ENCODE measurements around the gene GLB1L3. TPM values are rescaled to one million over a fixed set of nuclear protein-coding genes. Genes with fewer than 3 reads are reported as not detected.

The GLB1L3 gene
- total RNA-seq, 2 experiments from 2014 or later = 4.1 to 6.1 TPM

DNA sequence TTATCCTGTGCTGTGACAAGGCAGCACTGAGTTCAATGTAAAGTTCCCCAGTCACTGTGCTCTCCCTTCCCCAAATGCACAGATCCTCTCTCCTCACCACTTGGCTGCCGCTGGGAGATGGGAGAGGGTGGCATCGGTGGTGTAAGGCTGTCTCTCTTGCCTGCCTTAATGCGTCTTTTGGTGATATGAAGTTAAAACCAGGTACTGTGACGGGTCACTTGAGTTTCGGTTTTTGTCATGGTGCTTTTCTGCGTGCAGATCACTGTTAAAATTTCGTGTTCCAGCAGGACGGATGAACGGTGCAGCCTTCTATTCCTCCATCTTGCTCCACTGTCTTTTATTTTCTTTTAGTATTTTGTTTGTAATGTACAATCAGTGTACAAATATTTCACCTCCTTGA is 74.2 kb downstream of the GLB1L3 start:
- Mint-ChIP-seq H3K27me3 (peaks cover 6% of the 10 kb centered on the region), H3K4me3 (no peak overlapping the region), H3K27ac (peak overlapping the region; percentile 35), H3K4me1 (peaks cover 20% of the 10 kb centered on the region), H3K9me3 (ENCODE audit: low read depth) (no peaks in the 10 kb centered on the region), H3K36me3 (no peaks in the 10 kb centered on the region)
- CTCF ChIA-PET = interaction anchor here (1.6 kb wide), 1 partner anchor 74 kb away, joined by 4 read pairs; the partner anchor contains the start of gene GLB1L3
- no peak for DNase-seq
- no peak for ATAC-seq

DNA sequence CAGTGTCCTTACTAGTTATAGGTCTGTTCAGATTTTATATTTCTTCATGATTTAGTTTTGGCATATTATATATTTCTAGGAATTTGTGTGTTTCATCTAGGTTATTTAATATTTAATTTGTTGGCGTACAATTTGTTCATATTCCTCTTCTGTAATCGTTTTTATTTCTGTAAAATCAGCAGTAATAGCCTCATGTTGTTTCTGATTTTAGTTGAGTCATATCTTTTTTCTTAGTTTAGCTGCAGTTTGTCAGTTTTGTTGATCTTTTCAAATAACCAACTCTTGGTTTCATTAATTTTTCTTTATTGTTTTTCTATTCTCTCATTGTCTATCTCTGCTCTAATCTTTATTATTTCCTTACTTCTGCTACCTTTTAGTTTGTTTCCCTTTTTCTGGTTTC is 75.9 kb downstream of the GLB1L3 start:
- H3K27me3 Mint-ChIP-seq = peaks cover 6% of the 10 kb centered on the region
- DNase-seq (no peak), ATAC-seq (no peak)
- CTCF ChIA-PET = interaction anchor here (0.8 kb wide), 1 partner anchor 213 kb away, joined by 3 read pairs; no protein-coding TSS in a partner anchor
- H3K36me3 Mint-ChIP-seq = no peaks in the 10 kb centered on the region
- no peaks in the 10 kb centered on the region for H3K9me3 Mint-ChIP-seq (ENCODE audit: low read depth)
- H3K27ac Mint-ChIP-seq = no peak overlapping the region
- no peak overlapping the region for H3K4me3 Mint-ChIP-seq
- H3K4me1 Mint-ChIP-seq = peaks cover 20% of the 10 kb centered on the region

DNA sequence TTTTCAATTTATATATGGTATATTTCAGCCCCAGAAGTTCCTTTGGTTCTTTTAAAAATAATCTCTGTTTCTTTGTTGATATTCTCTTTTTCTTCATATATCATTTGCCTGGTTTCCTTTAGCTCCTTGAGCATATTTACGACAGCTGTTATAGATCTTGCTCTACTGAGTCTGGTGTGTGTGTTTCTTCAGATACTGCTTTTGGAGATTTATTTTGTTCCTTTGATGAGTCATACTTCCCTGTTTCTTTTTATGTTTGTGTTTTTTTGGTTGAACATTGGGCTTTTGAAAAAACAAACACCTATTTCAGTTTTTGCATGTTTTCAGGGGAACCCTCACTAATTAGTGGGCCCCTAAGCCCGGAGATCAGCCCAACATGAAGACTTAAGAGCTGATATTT is 79.0 kb downstream of the GLB1L3 start:
- H3K4me3 Mint-ChIP-seq = no peak overlapping the region
- no peak overlapping the region for H3K27ac Mint-ChIP-seq
- H3K4me1 Mint-ChIP-seq = peaks cover 13% of the 10 kb centered on the region
- ATAC-seq (no peak), DNase-seq (no peak)
- H3K9me3 Mint-ChIP-seq (ENCODE audit: low read depth) = no peaks in the 10 kb centered on the region
- no peaks in the 10 kb centered on the region for H3K36me3 Mint-ChIP-seq
- CTCF ChIA-PET = interaction anchor here (1.0 to 1.2 kb wide), 2 partner anchors 79 to 513 kb away, joined by 3 read pairs; partner anchors contain the start of gene GLB1L3
- peaks cover 6% of the 10 kb centered on the region for H3K27me3 Mint-ChIP-seq

DNA sequence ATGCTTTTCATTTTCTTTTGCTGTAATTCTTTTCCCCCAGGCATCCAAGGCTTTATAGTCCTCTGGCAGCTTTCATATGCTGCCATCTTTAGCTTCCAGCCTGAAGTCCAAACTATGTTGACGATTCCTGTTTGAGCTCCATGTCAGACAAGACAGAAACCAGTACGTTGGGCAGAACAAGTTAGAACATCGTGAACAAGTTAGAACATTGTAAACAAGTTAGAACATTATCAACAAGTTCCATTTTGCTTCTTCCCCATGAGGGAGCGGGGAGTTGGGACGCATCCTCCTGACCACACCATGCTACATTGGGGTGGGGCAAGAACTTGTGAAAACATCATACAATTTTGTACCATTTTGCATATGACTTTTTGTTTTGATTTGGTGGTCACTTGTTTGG is 79.5 kb downstream of the GLB1L3 start:
- no peak overlapping the region for H3K27ac Mint-ChIP-seq
- H3K36me3 Mint-ChIP-seq = no peaks in the 10 kb centered on the region
- H3K27me3 Mint-ChIP-seq = peaks cover 6% of the 10 kb centered on the region
- ATAC-seq (no peak), DNase-seq (no peak)
- no peaks in the 10 kb centered on the region for H3K9me3 Mint-ChIP-seq (ENCODE audit: low read depth)
- H3K4me3 Mint-ChIP-seq = no peak overlapping the region
- CTCF ChIA-PET = no interaction called here
- peaks cover 12% of the 10 kb centered on the region for H3K4me1 Mint-ChIP-seq

DNA sequence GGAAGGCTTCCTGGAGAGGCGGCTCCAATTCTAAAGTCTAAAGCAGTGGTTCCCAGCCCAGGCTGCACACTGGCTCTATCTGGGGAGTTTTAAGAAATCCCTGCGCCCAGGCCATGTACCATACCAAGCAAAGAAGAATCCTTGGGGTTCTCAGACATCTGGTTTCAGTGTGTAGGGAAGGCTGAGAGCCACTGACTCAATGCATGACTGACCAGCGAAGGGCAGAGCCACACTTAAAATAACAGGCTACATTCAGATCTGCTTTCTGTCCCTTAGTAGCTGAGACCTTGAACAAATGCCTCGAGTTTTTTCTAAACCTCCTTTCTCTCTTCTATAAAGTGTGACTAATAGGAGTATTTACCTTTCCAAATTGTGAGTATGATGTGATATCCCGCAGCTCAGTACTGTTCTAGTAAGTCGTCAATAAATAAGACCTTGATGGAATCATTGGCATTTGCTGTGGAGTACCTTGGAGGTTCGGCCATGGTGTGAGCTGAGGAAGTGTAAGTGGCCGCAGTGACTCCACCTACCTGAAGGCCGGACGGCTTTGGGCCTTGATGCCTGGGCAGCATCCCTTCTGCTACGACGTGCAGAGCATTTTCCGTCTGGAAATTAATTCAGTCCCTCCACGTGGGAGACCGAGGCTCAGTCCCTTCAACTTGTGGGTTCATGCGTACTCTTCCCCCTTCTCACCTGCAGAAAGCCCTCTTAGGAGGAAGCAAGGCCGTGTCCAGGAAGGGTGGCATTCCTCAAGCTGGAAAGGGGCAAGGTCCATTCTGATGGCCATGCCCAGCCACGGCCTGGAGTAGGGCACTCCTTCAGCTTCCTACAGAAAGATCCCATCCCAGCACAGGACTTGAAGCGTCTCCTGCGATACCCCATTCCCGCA is 80.7 kb downstream of the GLB1L3 start:
- H3K27me3 Mint-ChIP-seq = peaks cover 8% of the 10 kb centered on the region
- H3K36me3 Mint-ChIP-seq = no peaks in the 10 kb centered on the region
- CTCF ChIA-PET = interaction anchor here (1.2 kb wide), 1 partner anchor 16 kb away, joined by 3 read pairs; no protein-coding TSS in a partner anchor
- DNase-seq (no peak), ATAC-seq (no peak)
- no peaks in the 10 kb centered on the region for H3K9me3 Mint-ChIP-seq (ENCODE audit: low read depth)
- no peak overlapping the region for H3K27ac Mint-ChIP-seq
- peaks cover 12% of the 10 kb centered on the region for H3K4me1 Mint-ChIP-seq
- no peak overlapping the region for H3K4me3 Mint-ChIP-seq

DNA sequence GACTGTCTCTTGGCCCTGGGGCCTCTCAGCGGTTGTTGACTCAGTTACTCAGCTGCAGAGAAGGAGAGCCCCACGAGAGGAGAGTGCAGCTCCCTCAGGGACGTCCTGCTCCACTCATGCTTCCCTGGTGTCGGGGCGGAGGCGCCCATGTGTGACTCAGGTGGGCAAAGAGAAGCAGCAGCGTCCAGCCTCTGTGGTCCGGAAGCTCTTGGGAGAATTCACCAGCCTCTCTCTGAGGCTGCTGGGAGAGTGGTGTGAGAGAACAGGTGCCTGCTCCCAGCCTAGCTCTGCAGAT is 81.3 kb downstream of the GLB1L3 start:
- Mint-ChIP-seq H3K4me3 (no peak overlapping the region), H3K4me1 (peaks cover 14% of the 10 kb centered on the region), H3K27ac (no peak overlapping the region), H3K36me3 (no peaks in the 10 kb centered on the region), H3K9me3 (ENCODE audit: low read depth) (no peaks in the 10 kb centered on the region), H3K27me3 (peaks cover 10% of the 10 kb centered on the region)
- ATAC-seq (no peak), DNase-seq (no peak)
- CTCF ChIA-PET = interaction anchor here (1.2 kb wide), 1 partner anchor 16 kb away, joined by 3 read pairs; no protein-coding TSS in a partner anchor

DNA sequence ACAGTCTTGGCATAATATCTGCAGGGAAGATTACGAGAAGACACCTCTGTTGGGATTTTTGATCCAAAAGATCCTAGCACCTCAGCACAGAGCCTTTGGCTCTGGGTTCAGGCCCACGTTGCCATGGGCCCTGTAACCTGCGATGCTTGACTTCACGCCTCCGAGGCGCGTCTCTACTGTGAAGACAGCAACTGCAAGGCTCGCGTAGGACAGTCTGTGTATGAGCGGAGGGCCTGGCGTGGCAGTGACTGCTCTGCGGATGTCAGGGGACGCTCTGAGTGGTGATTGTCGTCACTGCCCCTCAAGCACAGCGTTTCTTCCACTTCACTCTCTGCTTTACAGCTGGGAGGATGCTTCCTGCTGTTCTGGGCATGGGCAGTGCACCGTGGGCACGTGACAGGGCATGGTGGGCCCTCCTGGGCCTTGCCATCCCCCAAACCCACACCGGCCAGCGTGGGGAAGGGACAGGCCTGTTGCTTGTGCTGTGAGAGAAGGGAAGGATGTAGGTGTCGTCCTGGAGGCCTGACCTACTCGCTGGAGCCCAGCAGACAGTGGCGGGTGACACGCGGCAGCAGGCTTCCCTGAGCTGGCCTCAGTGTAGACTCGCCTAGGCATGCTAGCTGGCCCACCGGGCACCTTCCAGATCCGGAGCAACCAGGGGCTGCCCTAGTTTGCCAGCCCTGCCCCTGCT is 82.1 kb downstream of the GLB1L3 start:
- no peaks in the 10 kb centered on the region for H3K9me3 Mint-ChIP-seq (ENCODE audit: low read depth)
- CTCF ChIA-PET = no interaction called here
- ATAC-seq = no peak
- H3K27me3 Mint-ChIP-seq = peaks cover 10% of the 10 kb centered on the region
- DNase-seq = no peak
- no peak overlapping the region for H3K27ac Mint-ChIP-seq
- H3K4me3 Mint-ChIP-seq = no peak overlapping the region
- no peaks in the 10 kb centered on the region for H3K36me3 Mint-ChIP-seq
- H3K4me1 Mint-ChIP-seq = peaks cover 14% of the 10 kb centered on the region

DNA sequence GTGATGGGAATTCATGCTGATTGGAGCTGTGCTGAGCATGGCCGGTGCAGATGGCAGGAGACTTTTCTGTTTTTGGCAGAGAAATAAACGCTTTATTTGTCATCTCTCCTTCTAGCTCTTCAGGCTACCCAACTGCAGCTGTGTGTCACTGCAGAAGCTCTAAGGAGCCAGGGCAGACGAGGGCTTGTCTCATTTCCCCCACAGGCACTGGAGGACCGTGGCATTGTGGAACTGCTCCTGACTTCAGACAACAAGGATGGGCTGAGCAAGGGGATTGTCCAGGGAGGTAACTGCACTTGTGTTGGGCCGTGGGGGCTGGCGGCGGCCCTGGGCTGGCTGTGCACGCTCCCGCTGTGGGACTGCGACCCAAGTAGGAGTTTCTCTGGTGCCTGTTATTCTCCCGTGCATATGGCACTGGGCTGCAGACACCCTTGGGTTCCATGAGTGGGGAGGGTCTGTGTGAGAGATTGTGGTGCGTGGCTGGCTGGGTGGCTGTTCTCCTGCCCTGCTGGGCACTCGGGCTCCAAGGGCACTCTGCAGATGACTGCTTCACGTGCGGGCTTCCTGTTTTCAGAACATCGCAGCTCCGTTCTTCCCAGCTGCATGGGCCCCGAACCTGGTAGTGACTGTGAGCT is 82.8 kb downstream of the GLB1L3 start:
- CTCF ChIA-PET = interaction anchor here (1.1 to 1.4 kb wide), 2 partner anchors 10 to 97 kb away, joined by 3 to 4 read pairs; no protein-coding TSS in a partner anchor
- no peaks in the 10 kb centered on the region for H3K36me3 Mint-ChIP-seq
- no peak for DNase-seq
- H3K9me3 Mint-ChIP-seq (ENCODE audit: low read depth) = no peaks in the 10 kb centered on the region
- no peak for ATAC-seq
- H3K4me1 Mint-ChIP-seq = peaks cover 14% of the 10 kb centered on the region
- H3K27me3 Mint-ChIP-seq = peaks cover 7% of the 10 kb centered on the region
- no peak overlapping the region for H3K27ac Mint-ChIP-seq
- H3K4me3 Mint-ChIP-seq = no peak overlapping the region

DNA sequence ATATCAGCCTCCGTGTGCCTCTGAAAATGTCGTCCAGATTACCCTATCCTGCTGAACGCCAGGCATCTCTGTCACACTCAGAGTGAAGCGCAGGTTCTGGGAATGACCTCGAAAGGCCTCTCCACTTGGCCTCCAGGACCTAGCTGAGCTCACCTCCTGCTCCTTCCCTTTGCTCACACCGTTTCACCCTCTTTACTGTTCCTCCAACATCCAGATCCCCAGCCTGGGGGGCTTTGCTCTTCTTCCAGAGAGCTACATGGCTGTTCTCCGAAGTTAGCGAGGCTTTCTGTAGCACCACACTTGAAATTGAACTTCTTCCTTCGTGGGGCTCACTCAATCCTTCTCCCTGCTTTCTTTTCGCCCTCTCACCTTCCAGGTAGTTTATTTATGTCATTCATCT is 83.5 kb downstream of the GLB1L3 start:
- Mint-ChIP-seq H3K4me3 (no peak overlapping the region), H3K36me3 (no peaks in the 10 kb centered on the region), H3K9me3 (ENCODE audit: low read depth) (no peaks in the 10 kb centered on the region), H3K27ac (no peak overlapping the region), H3K27me3 (peaks cover 7% of the 10 kb centered on the region), H3K4me1 (peaks cover 14% of the 10 kb centered on the region)
- ATAC-seq = no peak
- DNase-seq = no peak
- CTCF ChIA-PET = interaction anchor here (1.1 to 1.4 kb wide), 2 partner anchors 10 to 98 kb away, joined by 3 to 4 read pairs; no protein-coding TSS in a partner anchor

DNA sequence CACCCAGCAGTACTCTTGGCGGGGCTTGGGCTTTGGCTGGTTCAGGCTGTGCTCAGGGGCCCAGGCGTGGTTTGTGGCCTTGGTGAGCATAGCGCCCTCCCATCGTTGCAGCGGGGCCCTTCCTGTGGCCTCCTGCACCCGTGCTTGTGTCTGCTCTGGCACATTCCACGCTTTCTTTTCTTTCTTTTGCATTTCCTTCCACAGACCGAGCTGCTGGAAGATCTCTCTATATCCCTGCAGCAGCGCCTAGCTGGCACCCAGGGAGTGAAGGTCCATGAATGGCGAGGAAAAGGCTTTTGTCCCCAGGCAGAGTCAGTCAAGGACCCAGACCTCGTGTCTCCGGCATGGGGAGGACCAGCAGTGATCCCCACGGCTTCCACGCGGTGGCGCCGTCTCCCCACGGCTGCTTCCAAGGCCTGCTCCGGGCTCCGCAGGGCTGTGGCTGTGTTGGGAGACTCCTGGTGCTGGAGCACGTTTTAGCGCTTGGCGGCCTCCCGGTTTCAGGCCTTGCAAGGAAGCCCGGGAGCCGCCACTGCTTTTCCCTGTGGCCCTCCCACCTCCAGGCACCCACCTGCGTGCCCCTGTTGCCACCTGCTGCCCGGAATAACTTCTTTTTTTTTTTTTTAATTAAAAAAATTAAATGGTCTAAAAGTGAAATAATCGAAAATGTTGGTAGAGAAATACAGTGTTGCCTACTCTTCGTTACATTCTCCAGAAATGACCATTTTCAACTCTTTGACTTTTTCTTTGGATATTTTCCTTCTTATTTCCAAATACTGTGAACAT is 84.1 kb downstream of the GLB1L3 start:
- Mint-ChIP-seq H3K4me1 (peaks cover 14% of the 10 kb centered on the region), H3K27ac (no peak overlapping the region), H3K4me3 (no peak overlapping the region), H3K27me3 (peaks cover 4% of the 10 kb centered on the region), H3K36me3 (no peaks in the 10 kb centered on the region), H3K9me3 (ENCODE audit: low read depth) (no peaks in the 10 kb centered on the region)
- peak; percentile 82 for DNase-seq
- peak; percentile 99 for ATAC-seq
- CTCF ChIA-PET = interaction anchor here (1.1 to 1.4 kb wide), 2 partner anchors 11 to 98 kb away, joined by 3 to 4 read pairs; no protein-coding TSS in a partner anchor

DNA sequence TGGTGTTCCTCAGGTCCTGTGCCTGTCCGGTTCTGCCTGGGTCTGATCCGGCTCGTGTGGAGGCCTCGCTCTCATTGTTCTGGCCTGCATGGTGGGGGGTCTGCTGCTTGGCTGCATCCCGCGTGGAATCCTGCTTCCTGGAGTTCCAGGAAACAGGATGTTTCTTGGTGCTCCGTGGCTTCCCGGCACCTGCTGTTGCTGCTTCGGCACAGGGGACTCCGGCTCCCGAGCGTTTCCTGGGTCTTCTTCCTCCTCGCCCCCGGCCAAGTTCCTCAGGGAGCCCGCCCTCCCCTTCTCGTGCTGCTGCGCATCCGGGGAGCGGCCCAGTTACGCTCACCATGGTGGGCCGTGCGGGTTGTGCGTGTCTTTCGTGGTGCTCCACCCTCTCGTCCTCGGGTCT is 85.5 kb downstream of the GLB1L3 start:
- Mint-ChIP-seq H3K4me3 (no peak overlapping the region), H3K36me3 (no peaks in the 10 kb centered on the region)
- no peak for DNase-seq

DNA sequence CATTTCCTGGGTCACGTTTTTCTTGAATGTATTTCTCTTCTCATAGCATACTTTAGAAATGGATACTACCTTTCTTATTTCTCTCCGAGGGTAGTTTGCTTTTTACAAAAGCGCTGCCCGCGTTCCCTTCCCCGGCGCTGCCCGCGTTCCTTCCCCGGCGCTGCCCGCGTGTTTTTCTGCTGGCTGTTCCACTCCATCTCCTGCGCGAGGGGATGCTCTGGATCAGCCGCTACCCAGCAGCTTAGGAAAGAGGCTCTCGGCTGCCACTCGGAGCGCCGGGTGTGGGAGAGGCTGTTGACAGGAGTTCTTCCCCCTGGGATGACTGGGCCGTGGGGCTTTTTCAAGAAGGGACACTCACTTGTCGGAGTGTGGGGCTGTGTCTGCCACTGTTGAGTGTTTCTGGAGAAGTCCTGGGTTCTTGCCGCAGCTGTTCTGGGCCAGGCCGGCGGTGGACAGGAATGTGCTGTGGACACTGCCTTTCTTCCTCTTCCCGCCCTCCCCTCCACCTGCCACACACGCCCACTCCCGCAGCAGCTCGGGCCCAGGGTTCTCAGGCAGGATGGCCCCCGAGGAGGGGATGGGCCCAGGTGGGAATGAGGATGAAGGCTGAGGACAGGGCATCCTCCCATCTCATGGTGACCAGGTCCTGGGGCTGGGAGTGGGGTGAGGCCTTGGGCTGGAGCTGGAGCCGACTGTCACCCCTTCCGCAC is 86.2 kb downstream of the GLB1L3 start:
- peaks cover 4% of the 10 kb centered on the region for H3K27me3 Mint-ChIP-seq
- peaks cover 14% of the 10 kb centered on the region for H3K4me1 Mint-ChIP-seq
- no peak overlapping the region for H3K27ac Mint-ChIP-seq
- no peaks in the 10 kb centered on the region for H3K36me3 Mint-ChIP-seq
- CTCF ChIA-PET = no interaction called here
- H3K4me3 Mint-ChIP-seq = no peak overlapping the region
- H3K9me3 Mint-ChIP-seq (ENCODE audit: low read depth) = no peaks in the 10 kb centered on the region
- ATAC-seq = no peak
- no peak for DNase-seq

More for the DNA sequence above, 85.5 kb downstream of the GLB1L3 start:
- Mint-ChIP-seq H3K9me3 (ENCODE audit: low read depth) (no peaks in the 10 kb centered on the region), H3K4me1 (peaks cover 14% of the 10 kb centered on the region), H3K27ac (no peak overlapping the region), H3K27me3 (peaks cover 4% of the 10 kb centered on the region)
- CTCF ChIA-PET = no interaction called here
- ATAC-seq = no peak

Data from activated CD8-positive, alpha-beta memory T cell treated with anti-CD3 and anti-CD28 coated beads, Interleukin-2, amount 10 ng/mL, durations not matched to agents 7 days and 5 days (primary cell).